GM23248 (cell line): Measurements from ENCODE around the gene PTER.

Source experiments
- EZH2 ChIP-seq: fragments of 200-600 bp; sonication (generic); IDR thresholded peaks from 2 replicates; pipeline ENCODE4 v1.6.1; 2018; ENCODE audit warnings: antibody characterized with exemption, mild to moderate bottlenecking; ENCODE audit not compliant: insufficient read depth, poor library complexity, severe bottlenecking
- EZH2phosphoT487 ChIP-seq: fragments of 200-600 bp; sonication (generic); IDR thresholded peaks from 2 replicates; pipeline ENCODE4 v1.6.1; 2018; ENCODE audit warnings: antibody characterized with exemption, moderate library complexity, mild to moderate bottlenecking, low read depth; ENCODE audit not compliant: insufficient read depth

- TF ChIP-seq EZH2 (no peak), EZH2phosphoT487 (no peak)
Measured at GRCh38 chr10:16490511-16490910, 53.7 kb downstream of the PTER start.
